Skeletal muscle tissue (tissue), 4 donors: ENCODE data around the gene PPP6R3. TPM values are rescaled to one million over a fixed set of nuclear protein-coding genes. Genes with fewer than 3 reads are reported as not detected.
"Not testable (repeated sequence)": the region's sequence is repeated elsewhere in the genome, so short reads cannot be mapped to it uniquely, and the experiment has no call there.

Experiments
- H3K27ac ChIP-seq: one replicate; pipeline ENCODE4 v1.7.0; 2013; ENCODE audit warnings: mild to moderate bottlenecking, low read depth, low read length, inconsistent platforms
- H3K27me3 ChIP-seq, 3 donors: one replicate each; pipeline ENCODE4 v1.7.0; 2013; ENCODE audit warnings: low read length in 3 of 3; ENCODE audit not compliant: control insufficient read depth in 3 of 3, insufficient read depth in 3 of 3
- H3K36me3 ChIP-seq, 3 donors: one replicate each; pipeline ENCODE4 v1.7.0; 2013; ENCODE audit warnings: low read length in 3 of 3; ENCODE audit not compliant: control insufficient read depth in 3 of 3, insufficient read depth in 3 of 3
- H3K4me1 ChIP-seq, 3 donors: one replicate each; pipeline ENCODE4 v1.7.0; 2013; ENCODE audit warnings: low read length in 3 of 3, mild to moderate bottlenecking in 3 of 3; ENCODE audit not compliant: control insufficient read depth in 3 of 3, insufficient read depth in 3 of 3
- H3K4me3 ChIP-seq, 3 donors: one replicate each; pipeline ENCODE4 v1.7.0; 2013; ENCODE audit warnings: low read length in 3 of 3
- H3K9ac ChIP-seq, 3 donors: one replicate each; pipeline ENCODE4 v1.7.0; 2013; ENCODE audit warnings: low read length in 3 of 3, mild to moderate bottlenecking in 3 of 3, moderate library complexity in 2 of 3, low read depth in 1 of 3
- H3K9me3 ChIP-seq, 3 donors: one replicate each; pipeline ENCODE4 v1.7.0; 2013; ENCODE audit warnings: low read length in 3 of 3; ENCODE audit not compliant: control insufficient read depth in 3 of 3
- total RNA-seq: library from RNA; depleted of rRNA; stranded (reverse); fragments of >200 nt; gene quantifications from one replicate; pipeline ENCODE4 v1.2.3, GENCODE V29; 2014
- donor health status: Osteomylitis.

PPP6R3 gene
- total RNA-seq, 1 donor from 2014 or later: 103 TPM

- Histone ChIP-seq H3K27me3 (no peaks in the 10 kb centered on the region), H3K9ac (peak overlapping the region in 1 of 3 donors; percentile 47), H3K27ac (no peak overlapping the region), H3K4me1 (peaks cover 34 to 59% (median 41%) of the 10 kb centered on the region in 3 donors), H3K9me3 (no peaks in the 10 kb centered on the region), H3K36me3 (peaks cover 2 to 21% (median 11%) of the 10 kb centered on the region in 3 donors), H3K4me3 (no peak overlapping the region)
These were observed 70.7 kb downstream of the PPP6R3 start for GRCh38 chr11:68531129-68531693.

- Histone ChIP-seq H3K27me3 (no peaks in the 10 kb centered on the region), H3K9ac (no peak overlapping the region), H3K27ac (no peak overlapping the region), H3K4me1 (peaks cover 38 to 52% (median 46%) of the 10 kb centered on the region in 3 donors), H3K9me3 (no peaks in the 10 kb centered on the region), H3K36me3 (peaks cover 0 to 9% (median 0%) of the 10 kb centered on the region in 3 donors), H3K4me3 (no peak overlapping the region)
These were observed 72.3 kb downstream of the PPP6R3 start for GRCh38 chr11:68532727-68533369.

GRCh38 chr11:68533945-68534344 is 73.4 kb downstream of the PPP6R3 start:
- Histone ChIP-seq H3K4me3 (no peak overlapping the region), H3K9ac (no peak overlapping the region), H3K9me3 (no peaks in the 10 kb centered on the region), H3K27me3 (no peaks in the 10 kb centered on the region), H3K36me3 (peaks cover 1 to 16% (median 6%) of the 10 kb centered on the region in 3 donors), H3K27ac (no peak overlapping the region), H3K4me1 (peaks cover 30 to 45% (median 39%) of the 10 kb centered on the region in 3 donors)

GRCh38 chr11:68535098-68535497 is 74.5 kb downstream of the PPP6R3 start:
- Histone ChIP-seq H3K9me3 (no peaks in the 10 kb centered on the region), H3K36me3 (peaks cover 5 to 16% (median 15%) of the 10 kb centered on the region in 3 donors), H3K27me3 (no peaks in the 10 kb centered on the region), H3K4me1 (peaks cover 32 to 54% (median 40%) of the 10 kb centered on the region in 3 donors), H3K27ac (peak overlapping the region; percentile 64), H3K9ac (no peak overlapping the region), H3K4me3 (no peak overlapping the region)

- no peak overlapping the region for H3K4me3 ChIP-seq
- no peak overlapping the region for H3K9ac ChIP-seq
- H3K4me1 ChIP-seq: peaks cover 28 to 50% (median 35%) of the 10 kb centered on the region in 3 donors
- peaks cover 8 to 21% (median 16%) of the 10 kb centered on the region in 3 donors for H3K36me3 ChIP-seq
- no peaks in the 10 kb centered on the region for H3K27me3 ChIP-seq
- H3K9me3 ChIP-seq: no peaks in the 10 kb centered on the region
- peak overlapping the region; percentile 64 for H3K27ac ChIP-seq
These were observed 76.2 kb downstream of the PPP6R3 start for GRCh38 chr11:68536706-68537105.

GRCh38 chr11:68538025-68538424 is 77.5 kb downstream of the PPP6R3 start:
- H3K9ac ChIP-seq: no peak overlapping the region
- H3K36me3 ChIP-seq: peaks cover 8 to 19% (median 16%) of the 10 kb centered on the region in 3 donors
- no peak overlapping the region for H3K4me3 ChIP-seq
- H3K4me1 ChIP-seq: peaks cover 30 to 51% (median 34%) of the 10 kb centered on the region in 3 donors
- no peak overlapping the region for H3K27ac ChIP-seq
- H3K27me3 ChIP-seq: no peaks in the 10 kb centered on the region
- no peaks in the 10 kb centered on the region for H3K9me3 ChIP-seq

- H3K9ac ChIP-seq: no peak overlapping the region
- peaks cover 8 to 27% (median 23%) of the 10 kb centered on the region in 3 donors for H3K36me3 ChIP-seq
- no peak overlapping the region for H3K27ac ChIP-seq
- H3K4me1 ChIP-seq: peaks cover 33 to 56% (median 37%) of the 10 kb centered on the region in 3 donors
- H3K27me3 ChIP-seq: no peaks in the 10 kb centered on the region
- H3K9me3 ChIP-seq: no peaks in the 10 kb centered on the region
- H3K4me3 ChIP-seq: no peak overlapping the region
These were observed 78.8 kb downstream of the PPP6R3 start for GRCh38 chr11:68539395-68539794.

GRCh38 chr11:68540504-68540903 is 80.0 kb downstream of the PPP6R3 start:
- H3K4me1 ChIP-seq: peaks cover 29 to 55% (median 33%) of the 10 kb centered on the region in 3 donors
- not testable (repeated sequence) for H3K9me3 ChIP-seq, H3K27ac ChIP-seq, H3K9ac ChIP-seq, H3K4me3 ChIP-seq, H3K27me3 ChIP-seq
- H3K36me3 ChIP-seq: peaks cover 8 to 27% (median 25%) of the 10 kb centered on the region in 3 donors

- H3K9me3 ChIP-seq: no peaks in the 10 kb centered on the region
- no peak overlapping the region for H3K9ac ChIP-seq
- H3K27me3 ChIP-seq: no peaks in the 10 kb centered on the region
- H3K4me3 ChIP-seq: no peak overlapping the region
- H3K27ac ChIP-seq: no peak overlapping the region
- H3K36me3 ChIP-seq: peaks cover 12 to 27% (median 25%) of the 10 kb centered on the region in 3 donors
- H3K4me1 ChIP-seq: peaks cover 34 to 58% (median 35%) of the 10 kb centered on the region in 3 donors
These were observed 80.6 kb downstream of the PPP6R3 start for GRCh38 chr11:68541116-68541515.

GRCh38 chr11:68541991-68542390 is 81.4 kb downstream of the PPP6R3 start:
- H3K9ac ChIP-seq: no peak overlapping the region
- H3K36me3 ChIP-seq: peaks cover 13 to 27% (median 25%) of the 10 kb centered on the region in 3 donors
- no peaks in the 10 kb centered on the region for H3K27me3 ChIP-seq
- H3K4me1 ChIP-seq: peaks cover 34 to 59% (median 36%) of the 10 kb centered on the region in 3 donors
- H3K9me3 ChIP-seq: no peaks in the 10 kb centered on the region
- no peak overlapping the region for H3K4me3 ChIP-seq
- H3K27ac ChIP-seq: no peak overlapping the region
